ENCODE measurements around the gene DNAJC1.
"Not testable (repeated sequence)": the region's sequence is repeated elsewhere in the genome, so short reads cannot be mapped to it uniquely, and the experiment has no call there.

DNAJC1 gene
- total RNA-seq, result 40.5 to 53.4 reads per million in 2 donors

- peak; percentile 99 for DNase-seq
These were observed at the start of gene DNAJC1 for GRCh38 chr10:22003177-22003963. Gene DNAJC1, minus strand, starts transcription at chr10:22003730. Its CDS starts 296 bp downstream, at chr10:22003434.

- no peak for DNase-seq
These were observed 49.5 kb upstream of the DNAJC1 start for GRCh38 chr10:22053048-22053447.

GRCh38 chr10:22049635-22050034 is 46.1 kb upstream of the DNAJC1 start:
- no peak for DNase-seq

GRCh38 chr10:22047812-22048211 is 44.3 kb upstream of the DNAJC1 start:
- DNase-seq, result no peak

GRCh38 chr10:22043327-22043633 is 39.8 kb upstream of the DNAJC1 start:
- no peak for DNase-seq

- DNase-seq, result no peak
These were observed 39.2 kb upstream of the DNAJC1 start for GRCh38 chr10:22042557-22043326.

GRCh38 chr10:22034333-22034732 is 30.8 kb upstream of the DNAJC1 start:
- DNase-seq, result no peak

- not testable (repeated sequence) for DNase-seq
These were observed 28.7 kb upstream of the DNAJC1 start for GRCh38 chr10:22032268-22032667.

GRCh38 chr10:22030421-22030820 is 26.9 kb upstream of the DNAJC1 start:
- no peak for DNase-seq

GRCh38 chr10:22029445-22030236 is 26.1 kb upstream of the DNAJC1 start:
- no peak for DNase-seq

GRCh38 chr10:22027364-22028238 is 24.1 kb upstream of the DNAJC1 start:
- DNase-seq, result no peak

GRCh38 chr10:22026287-22026686 is 22.8 kb upstream of the DNAJC1 start:
- DNase-seq, result no peak

GRCh38 chr10:22023508-22023907 is 20.0 kb upstream of the DNAJC1 start:
- DNase-seq, result no peak

- peak; percentile 45 for DNase-seq
These were observed 18.9 kb upstream of the DNAJC1 start for GRCh38 chr10:22022257-22023032.

- DNase-seq, result not testable (repeated sequence)
These were observed 17.6 kb upstream of the DNAJC1 start for GRCh38 chr10:22021144-22021543.

GRCh38 chr10:22017283-22018020 is 13.9 kb upstream of the DNAJC1 start:
- no peak for DNase-seq

- no peak for DNase-seq
These were observed 12.6 kb upstream of the DNAJC1 start for GRCh38 chr10:22016046-22016705.

GRCh38 chr10:22010973-22011408 is 7.5 kb upstream of the DNAJC1 start:
- DNase-seq, result no peak

- DNase-seq, result no peak
These were observed 7.0 kb upstream of the DNAJC1 start for GRCh38 chr10:22010539-22010938.

- DNase-seq, result no peak
These were observed 2.9 kb upstream of the DNAJC1 start for GRCh38 chr10:22006379-22006884.

All from T-helper 9 cell (primary cell).